Stimulated activated effector memory CD8-positive, alpha-beta T cell treated with anti-CD3 and anti-CD28 coated beads, Interleukin-12 subunit alpha, Interleukin-12 subunit beta, amount 100 ng/mL, for 72 hours (primary cell): ENCODE results near the gene OR7C1.

ENCODE experiments used
- ATAC-seq: fragments of 150-1000 bp; cut with Tn5 transposase; 2 replicates; pipeline ENCODE4 v1.10.0; 2021
- DNase-seq, 2 donors: peaks; one replicate each; pipeline ENCODE4 v3.0.0; 2021 to 2022; ENCODE audit warnings: low spot score in 2 of 2
- H3K27ac Mint-ChIP-seq: one replicate; pipeline ENCODE4 v1.8.0; 2022; ENCODE audit warnings: mild to moderate bottlenecking, mixed read lengths
- H3K36me3 Mint-ChIP-seq: one replicate; pipeline ENCODE4 v1.8.0; 2022; ENCODE audit warnings: mild to moderate bottlenecking, mixed read lengths
- H3K4me1 Mint-ChIP-seq: one replicate; pipeline ENCODE4 v1.8.0; 2022; ENCODE audit warnings: mixed read lengths
- H3K4me3 Mint-ChIP-seq: one replicate; pipeline ENCODE4 v1.8.0; 2022; ENCODE audit warnings: mild to moderate bottlenecking, mixed read lengths
- H3K9me3 Mint-ChIP-seq: one replicate; pipeline ENCODE4 v1.8.0; 2022; ENCODE audit warnings: mixed read lengths

OR7C1 gene

DNA sequence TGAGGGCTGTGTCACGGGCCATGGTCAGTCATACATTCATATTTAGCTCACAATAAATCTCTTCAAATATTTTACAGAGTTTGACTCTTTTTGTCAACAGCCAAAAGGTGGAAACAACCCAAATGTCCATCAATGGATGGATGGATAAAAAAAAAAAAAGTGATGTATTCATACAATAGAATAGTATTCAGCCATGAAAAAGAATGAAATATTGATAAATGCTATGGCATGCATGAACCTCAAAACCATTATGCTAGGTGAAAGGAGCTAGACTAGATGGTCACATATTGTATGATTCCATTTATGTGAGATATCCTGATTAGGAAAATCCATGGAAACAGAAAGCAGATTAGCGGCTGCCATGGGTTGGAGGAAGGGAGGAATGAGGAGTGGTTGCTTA lies 72.9 kb downstream of the OR7C1 start:
- no peak overlapping the region for H3K27ac Mint-ChIP-seq
- no peak overlapping the region for H3K4me3 Mint-ChIP-seq
- H3K36me3 Mint-ChIP-seq, result peaks cover 11% of the 10 kb centered on the region
- DNase-seq, result no peak
- no peaks in the 10 kb centered on the region for H3K9me3 Mint-ChIP-seq
- H3K4me1 Mint-ChIP-seq, result peaks cover 11% of the 10 kb centered on the region
- no peak for ATAC-seq

DNA sequence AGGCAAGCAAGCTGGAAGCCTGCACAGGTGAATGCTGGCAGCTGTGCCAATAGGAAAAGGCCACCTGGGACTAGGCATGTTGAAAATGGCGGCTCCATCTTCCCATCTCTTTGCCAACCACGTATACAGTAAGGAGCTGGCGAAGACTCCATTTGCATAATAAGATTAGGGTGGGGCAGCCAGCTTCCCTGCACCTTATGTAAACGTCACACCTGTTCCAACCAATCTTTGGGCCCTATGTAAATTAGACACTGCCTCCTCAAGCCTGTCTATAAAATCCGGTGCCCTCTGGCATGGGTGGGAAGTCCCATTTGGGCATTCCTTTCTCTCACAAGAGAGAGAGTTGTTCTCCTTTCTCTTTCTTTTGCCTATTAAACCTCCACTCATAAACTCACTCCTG lies 73.4 kb downstream of the OR7C1 start:
- Mint-ChIP-seq H3K27ac (no peak overlapping the region), H3K4me3 (no peak overlapping the region), H3K9me3 (no peaks in the 10 kb centered on the region), H3K36me3 (peaks cover 11% of the 10 kb centered on the region), H3K4me1 (peaks cover 11% of the 10 kb centered on the region)
- ATAC-seq, result no peak
- no peak for DNase-seq

DNA sequence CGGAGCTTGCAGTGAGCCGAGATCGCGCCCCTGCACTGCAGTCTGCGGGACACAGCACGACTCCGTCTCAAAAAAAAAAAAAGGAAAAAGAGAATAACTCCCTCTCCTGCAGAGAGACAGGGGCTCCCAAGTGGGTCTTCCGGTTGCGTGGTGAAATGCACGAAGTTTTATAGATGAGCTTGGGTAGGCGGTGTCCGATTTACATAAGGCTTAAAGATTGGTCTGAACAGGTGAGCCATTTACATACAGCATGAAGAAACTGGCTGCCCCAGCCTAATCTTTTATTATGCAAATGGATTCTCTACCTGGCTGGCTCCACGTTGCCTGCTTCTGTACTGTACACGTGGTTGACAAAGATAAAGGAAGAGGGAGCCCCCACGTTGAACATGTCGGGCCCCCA lies 76.2 kb downstream of the OR7C1 start:
- Mint-ChIP-seq H3K36me3 (no peaks in the 10 kb centered on the region), H3K27ac (no peak overlapping the region), H3K4me3 (no peak overlapping the region), H3K9me3 (no peaks in the 10 kb centered on the region), H3K4me1 (peaks cover 1% of the 10 kb centered on the region)
- DNase-seq, result no peak
- ATAC-seq, result no peak

DNA sequence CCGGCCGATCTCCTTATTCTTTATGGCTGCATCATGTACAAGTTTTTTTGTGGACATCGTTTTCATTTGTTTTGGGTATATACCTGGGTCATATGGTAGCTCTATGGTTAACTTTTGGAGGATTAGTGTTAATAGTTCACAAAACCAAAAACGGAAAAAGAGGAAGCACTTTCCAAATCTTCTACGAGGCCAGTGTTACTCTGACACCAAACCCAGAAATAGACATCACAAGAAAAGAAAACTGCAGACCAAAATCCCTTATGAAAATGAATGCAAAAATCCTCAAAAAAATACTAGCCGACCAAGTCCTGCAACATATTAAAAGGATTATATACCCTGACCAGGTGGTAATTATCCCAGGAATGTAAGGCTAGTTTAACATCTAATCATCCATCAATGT lies 86.4 kb downstream of the OR7C1 start:
- no peaks in the 10 kb centered on the region for H3K4me1 Mint-ChIP-seq
- no peak for ATAC-seq
- peaks cover 6% of the 10 kb centered on the region for H3K36me3 Mint-ChIP-seq
- no peak overlapping the region for H3K27ac Mint-ChIP-seq
- no peak for DNase-seq
- no peaks in the 10 kb centered on the region for H3K9me3 Mint-ChIP-seq
- no peak overlapping the region for H3K4me3 Mint-ChIP-seq
